ENCODE data around the gene ZNF813. TPM values are rescaled to one million over a fixed set of nuclear protein-coding genes. Genes with fewer than 3 reads are reported as not detected.

Gene ZNF813
- total and polyA plus RNA-seq, 2 experiments from 2014 or later: 6.4 to 29.3 TPM

DNA sequence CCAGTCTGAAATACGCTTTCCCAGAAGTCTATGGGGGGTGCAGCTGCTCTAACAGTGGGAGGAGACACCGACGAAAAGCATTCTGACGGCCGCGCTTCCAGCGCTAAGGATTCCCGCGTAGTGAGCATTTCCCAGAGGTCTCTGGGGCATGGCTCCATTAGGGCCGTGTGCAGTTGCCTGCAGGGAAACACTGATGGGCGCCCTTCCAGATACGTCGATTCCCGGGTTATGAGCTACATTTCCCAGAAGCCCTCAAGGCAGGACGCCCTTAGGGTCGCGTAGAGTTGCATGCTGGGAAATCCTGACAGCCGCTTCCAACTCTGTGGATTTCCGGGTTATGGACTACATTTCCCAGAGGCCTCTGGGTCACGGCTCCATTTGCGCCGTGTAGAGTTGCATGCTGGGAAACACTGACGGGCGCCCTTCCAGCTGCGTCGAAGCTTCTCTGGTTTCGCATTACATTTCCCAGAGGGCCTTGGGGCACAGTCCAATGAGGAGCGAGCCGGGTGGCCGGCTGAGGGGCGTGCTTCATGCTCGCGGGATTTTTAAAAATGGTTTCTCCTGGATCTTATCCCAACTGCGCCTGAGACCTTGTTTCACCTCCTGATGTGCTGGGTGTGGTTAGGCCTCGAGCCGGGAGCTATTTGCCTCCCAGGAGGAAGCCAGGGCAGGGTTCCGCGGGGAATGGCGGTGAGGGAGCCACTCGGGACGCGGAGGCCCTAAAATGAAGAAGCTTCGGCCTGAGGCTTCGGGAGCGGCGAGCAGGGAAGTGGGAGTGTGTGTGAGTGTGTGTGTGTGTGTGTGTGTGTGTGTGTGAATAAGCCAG, 53.2 kb downstream of the ZNF813 start:
- peak overlapping the region; percentile 100 for H3K4me3 Mint-ChIP-seq

More for the DNA sequence above, 53.2 kb downstream of the ZNF813 start:
- H3K4me3 ChIP-seq: peak overlapping the region; percentile 66
- H3F3A ChIP-seq (replicated peaks; ENCODE audit: low read depth): peaks cover 13% of the 10 kb centered on the region; the same call in 1 of the 2 replicates
- H3K27ac ChIP-seq (ENCODE audit: low read depth): peak overlapping the region; percentile 80
- H3K9me3 Mint-ChIP-seq: peaks cover 14% of the 10 kb centered on the region; the same call in 2 of the 3 replicates
- no peaks in the 10 kb centered on the region for H4K20me1 ChIP-seq (replicated peaks; ENCODE audit: insufficient read depth)
- ATAC-seq: peak; percentile 95
- peak overlapping the region; percentile 83 for H2AFZ ChIP-seq
- H3K79me2 ChIP-seq (replicated peaks; ENCODE audit: insufficient read depth): peaks cover 48% of the 10 kb centered on the region
- H3K27me3 ChIP-seq (ENCODE audit: insufficient read depth): no peaks in the 10 kb centered on the region
- H3K27ac Mint-ChIP-seq: peak overlapping the region; percentile 99
- H3K4me2 ChIP-seq: peak overlapping the region; percentile 75
- peaks cover 9% of the 10 kb centered on the region for H3K4me1 Mint-ChIP-seq
- peaks cover 47% of the 10 kb centered on the region for H3K36me3 Mint-ChIP-seq (ENCODE audit: low read depth)
- peaks cover 6% of the 10 kb centered on the region for H3K27me3 Mint-ChIP-seq (ENCODE audit: insufficient read depth, low read depth, poor library complexity)
- peak; percentile 99 for DNase-seq (ENCODE audit: low spot score)
- H3K36me3 ChIP-seq (ENCODE audit: insufficient read depth): peaks cover 18% of the 10 kb centered on the region
- 0 out of 2 replicates have a peak, but pooled peaks cover 7% of the 10 kb centered on the region for H3K9me2 ChIP-seq (ENCODE audit: insufficient read depth)
- H3K4me1 ChIP-seq (ENCODE audit: insufficient read depth): peaks cover 15% of the 10 kb centered on the region; the same call in 1 of the 2 replicates
- TF ChIP-seq, protein P1, sequence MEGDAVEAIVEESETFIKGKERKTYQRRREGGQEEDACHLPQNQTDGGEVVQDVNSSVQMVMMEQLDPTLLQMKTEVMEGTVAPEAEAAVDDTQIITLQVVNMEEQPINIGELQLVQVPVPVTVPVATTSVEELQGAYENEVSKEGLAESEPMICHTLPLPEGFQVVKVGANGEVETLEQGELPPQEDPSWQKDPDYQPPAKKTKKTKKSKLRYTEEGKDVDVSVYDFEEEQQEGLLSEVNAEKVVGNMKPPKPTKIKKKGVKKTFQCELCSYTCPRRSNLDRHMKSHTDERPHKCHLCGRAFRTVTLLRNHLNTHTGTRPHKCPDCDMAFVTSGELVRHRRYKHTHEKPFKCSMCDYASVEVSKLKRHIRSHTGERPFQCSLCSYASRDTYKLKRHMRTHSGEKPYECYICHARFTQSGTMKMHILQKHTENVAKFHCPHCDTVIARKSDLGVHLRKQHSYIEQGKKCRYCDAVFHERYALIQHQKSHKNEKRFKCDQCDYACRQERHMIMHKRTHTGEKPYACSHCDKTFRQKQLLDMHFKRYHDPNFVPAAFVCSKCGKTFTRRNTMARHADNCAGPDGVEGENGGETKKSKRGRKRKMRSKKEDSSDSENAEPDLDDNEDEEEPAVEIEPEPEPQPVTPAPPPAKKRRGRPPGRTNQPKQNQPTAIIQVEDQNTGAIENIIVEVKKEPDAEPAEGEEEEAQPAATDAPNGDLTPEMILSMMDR (conservative IDR thresholded peaks at IDR 0.05; ENCODE audit: low read depth in 2 of 2): no peak
- TF ChIP-seq NANOG (IDR thresholded peaks at IDR 0.05; ENCODE audit: borderline replicate concordance) (no peak), POLR2AphosphoS5 (IDR thresholded peaks at IDR 0.05; ENCODE audit: low read depth) (peak; percentile 59), ZNF331 (CRISPR knock-in tag; IDR thresholded peaks at IDR 0.05; ENCODE audit: low read depth) (no peak), ZNF114 (CRISPR knock-in tag; IDR thresholded peaks at IDR 0.05) (no peak), EZH2 (IDR thresholded peaks at IDR 0.05; ENCODE audit: low read depth, unreplicated experiment) (no peak), STAT1 (IDR thresholded peaks at IDR 0.05; ENCODE audit: unreplicated experiment) (no peak), CREB1 (CRISPR knock-in tag; IDR thresholded peaks at IDR 0.05; ENCODE audit: low read depth) (peak; percentile 95), EZH2phosphoT487 (IDR thresholded peaks at IDR 0.05; ENCODE audit: unreplicated experiment) (no peak), JUNB (IDR thresholded peaks at IDR 0.05; ENCODE audit: unreplicated experiment) (no peak)
- TF ChIP-seq, protein P2, sequence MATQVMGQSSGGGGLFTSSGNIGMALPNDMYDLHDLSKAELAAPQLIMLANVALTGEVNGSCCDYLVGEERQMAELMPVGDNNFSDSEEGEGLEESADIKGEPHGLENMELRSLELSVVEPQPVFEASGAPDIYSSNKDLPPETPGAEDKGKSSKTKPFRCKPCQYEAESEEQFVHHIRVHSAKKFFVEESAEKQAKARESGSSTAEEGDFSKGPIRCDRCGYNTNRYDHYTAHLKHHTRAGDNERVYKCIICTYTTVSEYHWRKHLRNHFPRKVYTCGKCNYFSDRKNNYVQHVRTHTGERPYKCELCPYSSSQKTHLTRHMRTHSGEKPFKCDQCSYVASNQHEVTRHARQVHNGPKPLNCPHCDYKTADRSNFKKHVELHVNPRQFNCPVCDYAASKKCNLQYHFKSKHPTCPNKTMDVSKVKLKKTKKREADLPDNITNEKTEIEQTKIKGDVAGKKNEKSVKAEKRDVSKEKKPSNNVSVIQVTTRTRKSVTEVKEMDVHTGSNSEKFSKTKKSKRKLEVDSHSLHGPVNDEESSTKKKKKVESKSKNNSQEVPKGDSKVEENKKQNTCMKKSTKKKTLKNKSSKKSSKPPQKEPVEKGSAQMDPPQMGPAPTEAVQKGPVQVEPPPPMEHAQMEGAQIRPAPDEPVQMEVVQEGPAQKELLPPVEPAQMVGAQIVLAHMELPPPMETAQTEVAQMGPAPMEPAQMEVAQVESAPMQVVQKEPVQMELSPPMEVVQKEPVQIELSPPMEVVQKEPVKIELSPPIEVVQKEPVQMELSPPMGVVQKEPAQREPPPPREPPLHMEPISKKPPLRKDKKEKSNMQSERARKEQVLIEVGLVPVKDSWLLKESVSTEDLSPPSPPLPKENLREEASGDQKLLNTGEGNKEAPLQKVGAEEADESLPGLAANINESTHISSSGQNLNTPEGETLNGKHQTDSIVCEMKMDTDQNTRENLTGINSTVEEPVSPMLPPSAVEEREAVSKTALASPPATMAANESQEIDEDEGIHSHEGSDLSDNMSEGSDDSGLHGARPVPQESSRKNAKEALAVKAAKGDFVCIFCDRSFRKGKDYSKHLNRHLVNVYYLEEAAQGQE (IDR thresholded peaks at IDR 0.05; ENCODE audit: unreplicated experiment): no peak
- TF ChIP-seq, protein P3, sequence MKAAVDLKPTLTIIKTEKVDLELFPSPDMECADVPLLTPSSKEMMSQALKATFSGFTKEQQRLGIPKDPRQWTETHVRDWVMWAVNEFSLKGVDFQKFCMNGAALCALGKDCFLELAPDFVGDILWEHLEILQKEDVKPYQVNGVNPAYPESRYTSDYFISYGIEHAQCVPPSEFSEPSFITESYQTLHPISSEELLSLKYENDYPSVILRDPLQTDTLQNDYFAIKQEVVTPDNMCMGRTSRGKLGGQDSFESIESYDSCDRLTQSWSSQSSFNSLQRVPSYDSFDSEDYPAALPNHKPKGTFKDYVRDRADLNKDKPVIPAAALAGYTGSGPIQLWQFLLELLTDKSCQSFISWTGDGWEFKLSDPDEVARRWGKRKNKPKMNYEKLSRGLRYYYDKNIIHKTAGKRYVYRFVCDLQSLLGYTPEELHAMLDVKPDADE (IDR thresholded peaks at IDR 0.05): peak; percentile 96
- TF ChIP-seq, protein P4, sequence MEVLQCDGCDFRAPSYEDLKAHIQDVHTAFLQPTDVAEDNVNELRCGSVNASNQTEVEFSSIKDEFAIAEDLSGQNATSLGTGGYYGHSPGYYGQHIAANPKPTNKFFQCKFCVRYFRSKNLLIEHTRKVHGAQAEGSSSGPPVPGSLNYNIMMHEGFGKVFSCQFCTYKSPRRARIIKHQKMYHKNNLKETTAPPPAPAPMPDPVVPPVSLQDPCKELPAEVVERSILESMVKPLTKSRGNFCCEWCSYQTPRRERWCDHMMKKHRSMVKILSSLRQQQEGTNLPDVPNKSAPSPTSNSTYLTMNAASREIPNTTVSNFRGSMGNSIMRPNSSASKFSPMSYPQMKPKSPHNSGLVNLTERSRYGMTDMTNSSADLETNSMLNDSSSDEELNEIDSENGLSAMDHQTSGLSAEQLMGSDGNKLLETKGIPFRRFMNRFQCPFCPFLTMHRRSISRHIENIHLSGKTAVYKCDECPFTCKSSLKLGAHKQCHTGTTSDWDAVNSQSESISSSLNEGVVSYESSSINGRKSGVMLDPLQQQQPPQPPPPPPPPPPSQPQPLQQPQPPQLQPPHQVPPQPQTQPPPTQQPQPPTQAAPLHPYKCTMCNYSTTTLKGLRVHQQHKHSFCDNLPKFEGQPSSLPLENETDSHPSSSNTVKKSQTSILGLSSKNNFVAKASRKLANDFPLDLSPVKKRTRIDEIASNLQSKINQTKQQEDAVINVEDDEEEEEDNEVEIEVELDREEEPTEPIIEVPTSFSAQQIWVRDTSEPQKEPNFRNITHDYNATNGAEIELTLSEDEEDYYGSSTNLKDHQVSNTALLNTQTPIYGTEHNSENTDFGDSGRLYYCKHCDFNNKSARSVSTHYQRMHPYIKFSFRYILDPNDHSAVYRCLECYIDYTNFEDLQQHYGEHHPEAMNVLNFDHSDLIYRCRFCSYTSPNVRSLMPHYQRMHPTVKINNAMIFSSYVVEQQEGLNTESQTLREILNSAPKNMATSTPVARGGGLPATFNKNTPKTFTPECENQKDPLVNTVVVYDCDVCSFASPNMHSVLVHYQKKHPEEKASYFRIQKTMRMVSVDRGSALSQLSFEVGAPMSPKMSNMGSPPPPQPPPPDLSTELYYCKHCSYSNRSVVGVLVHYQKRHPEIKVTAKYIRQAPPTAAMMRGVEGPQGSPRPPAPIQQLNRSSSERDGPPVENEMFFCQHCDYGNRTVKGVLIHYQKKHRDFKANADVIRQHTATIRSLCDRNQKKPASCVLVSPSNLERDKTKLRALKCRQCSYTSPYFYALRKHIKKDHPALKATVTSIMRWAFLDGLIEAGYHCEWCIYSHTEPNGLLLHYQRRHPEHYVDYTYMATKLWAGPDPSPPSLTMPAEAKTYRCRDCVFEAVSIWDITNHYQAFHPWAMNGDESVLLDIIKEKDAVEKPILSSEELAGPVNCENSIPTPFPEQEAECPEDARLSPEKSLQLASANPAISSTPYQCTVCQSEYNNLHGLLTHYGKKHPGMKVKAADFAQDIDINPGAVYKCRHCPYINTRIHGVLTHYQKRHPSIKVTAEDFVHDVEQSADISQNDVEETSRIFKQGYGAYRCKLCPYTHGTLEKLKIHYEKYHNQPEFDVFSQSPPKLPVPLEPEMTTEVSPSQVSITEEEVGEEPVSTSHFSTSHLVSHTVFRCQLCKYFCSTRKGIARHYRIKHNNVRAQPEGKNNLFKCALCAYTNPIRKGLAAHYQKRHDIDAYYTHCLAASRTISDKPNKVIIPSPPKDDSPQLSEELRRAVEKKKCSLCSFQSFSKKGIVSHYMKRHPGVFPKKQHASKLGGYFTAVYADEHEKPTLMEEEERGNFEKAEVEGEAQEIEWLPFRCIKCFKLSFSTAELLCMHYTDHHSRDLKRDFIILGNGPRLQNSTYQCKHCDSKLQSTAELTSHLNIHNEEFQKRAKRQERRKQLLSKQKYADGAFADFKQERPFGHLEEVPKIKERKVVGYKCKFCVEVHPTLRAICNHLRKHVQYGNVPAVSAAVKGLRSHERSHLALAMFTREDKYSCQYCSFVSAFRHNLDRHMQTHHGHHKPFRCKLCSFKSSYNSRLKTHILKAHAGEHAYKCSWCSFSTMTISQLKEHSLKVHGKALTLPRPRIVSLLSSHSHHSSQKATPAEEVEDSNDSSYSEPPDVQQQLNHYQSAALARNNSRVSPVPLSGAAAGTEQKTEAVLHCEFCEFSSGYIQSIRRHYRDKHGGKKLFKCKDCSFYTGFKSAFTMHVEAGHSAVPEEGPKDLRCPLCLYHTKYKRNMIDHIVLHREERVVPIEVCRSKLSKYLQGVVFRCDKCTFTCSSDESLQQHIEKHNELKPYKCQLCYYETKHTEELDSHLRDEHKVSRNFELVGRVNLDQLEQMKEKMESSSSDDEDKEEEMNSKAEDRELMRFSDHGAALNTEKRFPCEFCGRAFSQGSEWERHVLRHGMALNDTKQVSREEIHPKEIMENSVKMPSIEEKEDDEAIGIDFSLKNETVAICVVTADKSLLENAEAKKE (CRISPR knock-in tag; IDR thresholded peaks at IDR 0.05): no peak

Measured in GM23338 (cell line).